HEK293T (cell line): ENCODE measurements around the gene KSR2.

Experiments
- BHLHE40 ChIP-seq: fragments of 450-650 bp; IDR thresholded peaks from 2 replicates; pipeline ENCODE4 v1.6.1; 2016; ENCODE audit warnings: mild to moderate bottlenecking, moderate library complexity, borderline replicate concordance
- CTBP1 ChIP-seq: fragments of 450-650 bp; IDR thresholded peaks from 2 replicates; pipeline ENCODE4 v1.6.1; 2016; ENCODE audit warnings: borderline replicate concordance
- NFRKB ChIP-seq: fragments of 450-650 bp; IDR thresholded peaks from 2 replicates; pipeline ENCODE4 v1.6.1; 2016; ENCODE audit warnings: mild to moderate bottlenecking, moderate library complexity
- PKNOX1 ChIP-seq: fragments of 450-650 bp; IDR thresholded peaks from 2 replicates; pipeline ENCODE4 v1.6.1; 2016
- SP1 ChIP-seq: fragments of 450-650 bp; IDR thresholded peaks from 2 replicates; pipeline ENCODE4 v1.6.1; 2017
- SUZ12 ChIP-seq: fragments of 450-650 bp; IDR thresholded peaks from 2 replicates; pipeline ENCODE4 v1.6.1; 2016; ENCODE audit warnings: mild to moderate bottlenecking
- TARDBP ChIP-seq: fragments of 450-650 bp; IDR thresholded peaks from 2 replicates; pipeline ENCODE4 v1.6.1; 2016

DNA sequence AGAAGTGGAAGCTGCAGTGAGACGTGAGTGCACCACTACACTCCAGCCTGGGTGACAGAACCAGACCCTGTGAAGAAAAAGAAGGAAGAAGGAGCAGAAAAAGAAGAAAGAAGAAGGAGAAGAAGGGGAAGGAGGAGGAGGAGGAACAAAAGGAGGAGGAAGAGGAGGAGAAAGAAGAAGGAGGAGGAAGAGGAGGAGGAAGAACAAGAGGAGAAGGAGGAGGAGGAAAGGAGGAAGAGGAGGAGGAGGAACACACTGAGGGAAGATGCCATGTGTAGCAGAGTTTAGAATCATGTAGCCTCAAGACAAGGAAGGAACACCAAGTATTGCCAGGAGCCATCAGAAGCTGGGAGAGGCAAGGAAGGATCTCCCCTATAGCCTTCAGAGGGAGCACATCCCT is 241.5 kb downstream of the KSR2 start:
- TF ChIP-seq NFRKB (no peak), SUZ12 (no peak), PKNOX1 (no peak), TARDBP (no peak), CTBP1 (no peak), BHLHE40 (no peak), SP1 (no peak)
